ENCODE measurements around the gene WNT9A. TPM values are rescaled to one million over a fixed set of nuclear protein-coding genes. Genes with fewer than 3 reads are reported as not detected.

Gene WNT9A
- total and polyA plus RNA-seq, 9 of the 15 experiments (the other 6 are each of a cell fraction or from before 2014, with no cell fraction given): 0.04 to 0.17 (median 0.10) TPM; not detected in 4

DNA sequence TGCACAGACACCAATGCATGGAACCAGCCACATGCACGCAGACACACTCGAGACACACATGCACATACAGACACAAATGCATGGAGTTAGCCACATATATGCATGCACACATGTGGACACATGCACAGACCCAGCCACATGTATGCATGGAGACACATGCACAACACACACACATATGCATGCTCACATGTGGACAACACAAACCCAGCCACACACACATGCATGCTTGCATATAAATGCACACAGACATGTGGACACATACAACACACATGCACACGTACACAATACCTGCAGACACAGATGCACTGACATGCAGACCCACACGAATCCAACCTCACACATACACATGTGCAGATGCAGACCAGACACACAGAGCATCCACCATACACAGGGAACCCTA lies 31.1 kb downstream of the WNT9A start:
- no peak for DNase-seq (ENCODE audit: extremely low read depth in 1 of 4, low spot score in 3 of 4)
- Histone ChIP-seq H3K36me3 (ENCODE audit: control insufficient read depth, insufficient read depth, low read length) (no peaks in the 10 kb centered on the region), H3K4me1 (replicated peaks in 1 of 2; ENCODE audit: control insufficient read depth in 2 of 2, insufficient read depth in 2 of 2, low read length in 2 of 2) (peaks cover 0 to 40% of the 10 kb centered on the region in 2 experiments; a peak in 3 of 5 replicates), H3K9ac (ENCODE audit: insufficient read depth in 1 of 2, low read depth in 2 of 2, low read length in 2 of 2) (no peak overlapping the region), H2AFZ (ENCODE audit: low read depth, low read length) (no peak overlapping the region), H3K9me1 (ENCODE audit: control insufficient read depth, insufficient read depth, low read length) (no peaks in the 10 kb centered on the region), H3K27me3 (ENCODE audit: control insufficient read depth in 2 of 2, insufficient read depth in 2 of 2, low read length in 2 of 2) (peaks cover 20 to 59% of the 10 kb centered on the region in 2 experiments; a peak in 4 of 5 replicates), H4K20me1 (replicated peaks; ENCODE audit: control insufficient read depth, insufficient read depth, low read length) (0 out of 2 replicates have a peak, but pooled peaks cover 7% of the 10 kb centered on the region), H3K9me3 (replicated peaks; ENCODE audit: control insufficient read depth, insufficient read depth, low read depth, low read length) (no peaks in the 10 kb centered on the region; the same call in 1 of the 2 replicates), H3K27ac (ENCODE audit: extremely low read depth, low read depth, low read length) (no peak overlapping the region), H3K4me2 (ENCODE audit: insufficient read depth, low read length) (no peak overlapping the region), H3K4me3 (no peak overlapping the region), H3K79me2 (ENCODE audit: control insufficient read depth, insufficient read depth, low read length) (no peaks in the 10 kb centered on the region)
- intact Hi-C loops (cut with micrococcal nuclease): no loop called here
- FAIRE-seq: no peak
- ChIA-PET CTCF (ENCODE audit: low intra/inter-chr PET ratio) (no interaction called here), POLR2A (interaction anchor here (0.6 kb wide), 1 partner anchor 11 kb away, joined by 4 read pairs; no protein-coding TSS in a partner anchor)
- BruUV-seq (replicated peaks): no TSS peak
- no peak for TF ChIP-seq TFAP4 (CRISPR knock-in tag; IDR thresholded peaks at IDR 0.05; ENCODE audit: borderline replicate concordance)
- no peak for TF ChIP-seq NR1H2 (CRISPR knock-in tag; IDR thresholded peaks at IDR 0.05)
- no peak for TF ChIP-seq NONO (IDR thresholded peaks at IDR 0.05; ENCODE audit: low read depth in 2 of 2, low read length in 1 of 2)
- TF ChIP-seq ZNF778 (CRISPR knock-in tag; IDR thresholded peaks at IDR 0.05): no peak
- 2% methylated on average over 4 of the region's 4 CpGs for WGBS (ENCODE audit: insufficient coverage, low coverage, missing lambda C conversion rate)
- ATAC-seq: no peak
- in situ Hi-C loops (cut with MboI): no loop called here
